ENCODE measurements around the gene SP5. TPM values are rescaled to one million over a fixed set of nuclear protein-coding genes. Genes with fewer than 3 reads are reported as not detected.

The SP5 gene
- total and polyA plus RNA-seq, 2 experiments from 2014 or later, result 0.69 TPM; not detected in 1

- Histone ChIP-seq H3K9me3 (ENCODE audit: low read depth) (no peaks in the 10 kb centered on the region), H3K4me1 (ENCODE audit: low read depth) (peaks cover 8% of the 10 kb centered on the region), H3K27ac (no peak overlapping the region), H3K4me3 (no peak overlapping the region), H3K27me3 (no peaks in the 10 kb centered on the region), H3K36me3 (no peaks in the 10 kb centered on the region)
- no peak for TF ChIP-seq CTCF (IDR thresholded peaks at IDR 0.05; ENCODE audit: low read depth, low read length)
- no peak for DNase-seq (ENCODE audit: low read depth in 1 of 2, low spot score in 1 of 2)
These were observed 46.4 kb downstream of the SP5 start for GRCh38 chr2:170761572-170761971.

GRCh38 chr2:170762760-170763159 lies 47.6 kb downstream of the SP5 start:
- Histone ChIP-seq H3K27ac (no peak overlapping the region), H3K4me1 (ENCODE audit: low read depth) (peaks cover 8% of the 10 kb centered on the region), H3K27me3 (no peaks in the 10 kb centered on the region), H3K4me3 (no peak overlapping the region), H3K9me3 (ENCODE audit: low read depth) (no peaks in the 10 kb centered on the region), H3K36me3 (no peaks in the 10 kb centered on the region)
- TF ChIP-seq CTCF (IDR thresholded peaks at IDR 0.05; ENCODE audit: low read depth, low read length), result no peak
- DNase-seq (ENCODE audit: low read depth in 1 of 2, low spot score in 1 of 2), result no peak

- peaks cover 8% of the 10 kb centered on the region for H3K4me1 ChIP-seq (ENCODE audit: low read depth)
- H3K27me3 ChIP-seq, result no peaks in the 10 kb centered on the region
- no peak for DNase-seq (ENCODE audit: low read depth in 1 of 2, low spot score in 1 of 2)
- no peaks in the 10 kb centered on the region for H3K36me3 ChIP-seq
- H3K4me3 ChIP-seq, result no peak overlapping the region
- H3K9me3 ChIP-seq (ENCODE audit: low read depth), result no peaks in the 10 kb centered on the region
- H3K27ac ChIP-seq, result no peak overlapping the region
- no peak for TF ChIP-seq CTCF (IDR thresholded peaks at IDR 0.05; ENCODE audit: low read depth, low read length)
These were observed 48.1 kb downstream of the SP5 start for GRCh38 chr2:170763232-170763631.

- no peak for TF ChIP-seq CTCF (IDR thresholded peaks at IDR 0.05; ENCODE audit: low read depth, low read length)
- H3K4me3 ChIP-seq, result no peak overlapping the region
These were observed 49.7 kb downstream of the SP5 start for GRCh38 chr2:170764880-170765261.

GRCh38 chr2:170766693-170767092 lies 51.6 kb downstream of the SP5 start:
- H3K4me1 ChIP-seq (ENCODE audit: low read depth), result peaks cover 11% of the 10 kb centered on the region
- no peak overlapping the region for H3K27ac ChIP-seq
- no peaks in the 10 kb centered on the region for H3K9me3 ChIP-seq (ENCODE audit: low read depth)
- H3K27me3 ChIP-seq, result no peaks in the 10 kb centered on the region
- DNase-seq (ENCODE audit: low read depth in 1 of 2, low spot score in 1 of 2), result no peak
- TF ChIP-seq CTCF (IDR thresholded peaks at IDR 0.05; ENCODE audit: low read depth, low read length), result no peak
- no peak overlapping the region for H3K4me3 ChIP-seq
- H3K36me3 ChIP-seq, result no peaks in the 10 kb centered on the region

More at GRCh38 chr2:170764880-170765261, 49.7 kb downstream of the SP5 start:
- H3K27ac ChIP-seq, result no peak overlapping the region
- peaks cover 8% of the 10 kb centered on the region for H3K4me1 ChIP-seq (ENCODE audit: low read depth)
- H3K9me3 ChIP-seq (ENCODE audit: low read depth), result no peaks in the 10 kb centered on the region
- no peak for DNase-seq (ENCODE audit: low read depth in 1 of 2, low spot score in 1 of 2)
- no peaks in the 10 kb centered on the region for H3K27me3 ChIP-seq
- H3K36me3 ChIP-seq, result no peaks in the 10 kb centered on the region

Other genes with a start within 250 kb of the SP5 start
- gene ERICH2, start 55.0 kb downstream of the SP5 start, total RNA-seq, result 1.0 and 1.5 TPM in 2 replicates
- gene ERICH2, start 55.0 kb downstream of the SP5 start, polyA plus RNA-seq, result 2.9 and 6.2 TPM in 2 replicates
- gene GAD1, start 101.5 kb downstream of the SP5 start, total RNA-seq, result 0.11 and 0.12 TPM in 2 replicates
- gene GAD1, start 101.5 kb downstream of the SP5 start, polyA plus RNA-seq, result 0.39 TPM in 1 of 2 replicates, not detected in the other
- 59.4 and 88.7 TPM in 2 replicates for gene GORASP2, start 213.9 kb downstream of the SP5 start, total RNA-seq
- gene GORASP2, start 213.9 kb downstream of the SP5 start, polyA plus RNA-seq, result 105 and 114 TPM in 2 replicates

Data from cardiac muscle cell (in vitro differentiated cells and primary cell).